Gastrocnemius medialis (tissue), 4 donors: ENCODE results near the gene CEBPZOS. TPM values are rescaled to one million over a fixed set of nuclear protein-coding genes. Genes with fewer than 3 reads are reported as not detected.
A peak's percentile ranks its signal among the peaks of the same experiment; 100 is the strongest.

Experiments
- ATAC-seq, 2 donors: fragments of 150-250 bp; one replicate each; pipeline ENCODE4 v1.9.1; 2016
- DNase-seq, 2 donors: peaks; one replicate each; pipeline ENCODE4 v3.0.0-alpha.2; 2019
- H3K27ac ChIP-seq, 4 donors: fragments of 200-600 bp; sonication (generic); 1 replicate in 1 of 4; 2 replicates in 3 of 4; pipeline ENCODE4 v1.5.1; 2016 to 2018; ENCODE audit warnings: mild to moderate bottlenecking in 2 of 4, moderate library complexity in 1 of 4
- H3K27me3 ChIP-seq, 3 donors: fragments of 200-600 bp; sonication (generic) in 2 of 3; 1 replicate in 1 of 3; 2 replicates in 2 of 3; pipeline versions ENCODE4 v1.5.1 to v1.6.0; 2016 to 2019; ENCODE audit warnings: mild to moderate bottlenecking in 1 of 3, moderate library complexity in 1 of 3
- H3K36me3 ChIP-seq, 2 donors: fragments of 200-600 bp; sonication (generic) in 1 of 2; one replicate each; pipeline ENCODE4 v1.5.1; 2017 to 2018
- H3K4me1 ChIP-seq, 2 donors: fragments of 200-600 bp; sonication (generic) in 1 of 2; one replicate each; pipeline ENCODE4 v1.5.1; 2016 to 2017; ENCODE audit warnings: mild to moderate bottlenecking in 2 of 2
- H3K4me3 ChIP-seq, 4 donors: fragments of 200-600 bp; sonication (generic) in 3 of 4; 1 replicate in 1 of 4; 2 replicates in 3 of 4; pipeline ENCODE4 v1.5.1; 2016 to 2019; ENCODE audit warnings: mild to moderate bottlenecking in 2 of 4
- H3K9me3 ChIP-seq, 3 donors: fragments of 200-600 bp; sonication (generic) in 2 of 3; 1 replicate in 1 of 3; 2 replicates in 2 of 3; pipeline ENCODE4 v1.5.1; 2016 to 2019
- POLR2A ChIP-seq, 2 donors: fragments of 450-650 bp; IDR thresholded peaks; one replicate each; pipeline ENCODE4 v1.6.1; 2017; ENCODE audit warnings: antibody characterized with exemption in 2 of 2, mild to moderate bottlenecking in 2 of 2, moderate library complexity in 2 of 2
- in situ Hi-C, 4 donors: fragments of 200-750 bp; cut with MboI; loops; one replicate each; pipeline versions ENCODE4 v1.15.0 to v1.8.0; 2017; ENCODE audit warnings: low sequenced_read_pairs in 4 of 4
- intact Hi-C: fragments of 100-400 bp; cut with DNase I; formaldehyde crosslinking; loops from one replicate; pipeline ENCODE4 v1.15.1; 2023; ENCODE audit warnings: low total_unique reads
- total RNA-seq, 4 donors: library from RNA; depleted of rRNA; stranded (reverse); fragments of >200 nt; gene quantifications; one replicate each; pipeline versions ENCODE4 v1.1.0 to v1.2.3, GENCODE V29; 2016
- TF ChIP-seq, protein P1 (sequence below), 5 experiments: fragments of 450-650 bp in 3 of 5; fragments of 200-600 bp in 2 of 5; sonication (generic) in 2 of 5; IDR thresholded peaks in 4 of 5; conservative IDR thresholded peaks in 1 of 5; 1 replicate in 4 of 5; 2 replicates in 1 of 5; pipeline ENCODE4 v1.5.1; 2016 to 2019; ENCODE audit warnings: antibody characterized with exemption in 5 of 5, mild to moderate bottlenecking in 3 of 5, moderate library complexity in 3 of 5

The CEBPZOS gene
- total RNA-seq, 4 donors from 2014 or later, result 19.9 to 33.1 (median 24.1) TPM

GRCh38 chr2:37243435-37243834 is 47.1 kb downstream of the CEBPZOS start:
- H3K27me3 ChIP-seq, result no peaks in the 10 kb centered on the region
- no peaks in the 10 kb centered on the region for H3K9me3 ChIP-seq
- peaks cover 0 to 75% of the 10 kb centered on the region in 2 donors for H3K36me3 ChIP-seq
- H3K4me1 ChIP-seq, result no peaks in the 10 kb centered on the region
- peak in 1 of 2 donors; percentile 33 for ATAC-seq
- no peak overlapping the region for H3K4me3 ChIP-seq
- no peak for DNase-seq
- intact Hi-C loops (no loop called here), in situ Hi-C loops (no loop called here)
- TF ChIP-seq, protein P1, sequence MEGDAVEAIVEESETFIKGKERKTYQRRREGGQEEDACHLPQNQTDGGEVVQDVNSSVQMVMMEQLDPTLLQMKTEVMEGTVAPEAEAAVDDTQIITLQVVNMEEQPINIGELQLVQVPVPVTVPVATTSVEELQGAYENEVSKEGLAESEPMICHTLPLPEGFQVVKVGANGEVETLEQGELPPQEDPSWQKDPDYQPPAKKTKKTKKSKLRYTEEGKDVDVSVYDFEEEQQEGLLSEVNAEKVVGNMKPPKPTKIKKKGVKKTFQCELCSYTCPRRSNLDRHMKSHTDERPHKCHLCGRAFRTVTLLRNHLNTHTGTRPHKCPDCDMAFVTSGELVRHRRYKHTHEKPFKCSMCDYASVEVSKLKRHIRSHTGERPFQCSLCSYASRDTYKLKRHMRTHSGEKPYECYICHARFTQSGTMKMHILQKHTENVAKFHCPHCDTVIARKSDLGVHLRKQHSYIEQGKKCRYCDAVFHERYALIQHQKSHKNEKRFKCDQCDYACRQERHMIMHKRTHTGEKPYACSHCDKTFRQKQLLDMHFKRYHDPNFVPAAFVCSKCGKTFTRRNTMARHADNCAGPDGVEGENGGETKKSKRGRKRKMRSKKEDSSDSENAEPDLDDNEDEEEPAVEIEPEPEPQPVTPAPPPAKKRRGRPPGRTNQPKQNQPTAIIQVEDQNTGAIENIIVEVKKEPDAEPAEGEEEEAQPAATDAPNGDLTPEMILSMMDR (IDR thresholded peaks at IDR 0.05 in 4 of 5, conservative IDR thresholded peaks at IDR 0.05 in 1 of 5), result no peak
- no peak for TF ChIP-seq POLR2A (IDR thresholded peaks at IDR 0.05)
- peak overlapping the region; percentile 15 to 61 (median 47) for H3K27ac ChIP-seq

GRCh38 chr2:37244017-37244416 is 47.7 kb downstream of the CEBPZOS start:
- no peak for TF ChIP-seq POLR2A (IDR thresholded peaks at IDR 0.05)
- TF ChIP-seq, protein P1 (IDR thresholded peaks at IDR 0.05 in 4 of 5, conservative IDR thresholded peaks at IDR 0.05 in 1 of 5), result no peak
- Histone ChIP-seq H3K4me1 (no peaks in the 10 kb centered on the region), H3K27me3 (no peaks in the 10 kb centered on the region), H3K27ac (peak overlapping the region; percentile 15 to 61 (median 47)), H3K4me3 (no peak overlapping the region), H3K36me3 (peaks cover 0 to 78% of the 10 kb centered on the region in 2 donors), H3K9me3 (no peaks in the 10 kb centered on the region)
- DNase-seq (no peak), ATAC-seq (peak; percentile 33 to 49)
- in situ Hi-C loops (no loop called here), intact Hi-C loops (no loop called here)

- DNase-seq (no peak), ATAC-seq (no peak)
- H3K9me3 ChIP-seq, result no peaks in the 10 kb centered on the region
- H3K4me3 ChIP-seq, result no peak overlapping the region
- H3K27me3 ChIP-seq, result no peaks in the 10 kb centered on the region
- no peaks in the 10 kb centered on the region for H3K4me1 ChIP-seq
- in situ Hi-C loops (no loop called here), intact Hi-C loops (no loop called here)
- peaks cover 0 to 75% of the 10 kb centered on the region in 2 donors for H3K36me3 ChIP-seq
- TF ChIP-seq, protein P1 (IDR thresholded peaks at IDR 0.05 in 4 of 5, conservative IDR thresholded peaks at IDR 0.05 in 1 of 5), result no peak
- no peak for TF ChIP-seq POLR2A (IDR thresholded peaks at IDR 0.05)
- H3K27ac ChIP-seq, result peak overlapping the region in 3 of 4 donors; percentile 12 to 49 (median 45)
These were observed 48.5 kb downstream of the CEBPZOS start for GRCh38 chr2:37244755-37245154.

- no peak for TF ChIP-seq POLR2A (IDR thresholded peaks at IDR 0.05)
- TF ChIP-seq, protein P1 (IDR thresholded peaks at IDR 0.05 in 4 of 5, conservative IDR thresholded peaks at IDR 0.05 in 1 of 5), result no peak
- in situ Hi-C loops, result no loop called here
These were observed 49.9 kb downstream of the CEBPZOS start for GRCh38 chr2:37246205-37246604.

More at GRCh38 chr2:37246205-37246604, 49.9 kb downstream of the CEBPZOS start:
- H3K36me3 ChIP-seq, result peaks cover 0 to 76% of the 10 kb centered on the region in 2 donors
- H3K4me1 ChIP-seq, result no peaks in the 10 kb centered on the region
- no peak for ATAC-seq
- no peaks in the 10 kb centered on the region for H3K9me3 ChIP-seq
- no peaks in the 10 kb centered on the region for H3K27me3 ChIP-seq
- H3K4me3 ChIP-seq, result no peak overlapping the region
- intact Hi-C loops, result no loop called here
- DNase-seq, result no peak
- no peak overlapping the region for H3K27ac ChIP-seq
